Brain pericyte (primary cell): Measurements from ENCODE around the gene KLHL29.
A peak's percentile ranks its signal among the peaks of the same experiment; 100 is the strongest.

Experiments used
- DNase-seq: peaks from one replicate; pipeline ENCODE4 v3.0.0-alpha.2; 2012; ENCODE audit warnings: low read depth, low spot score

The KLHL29 gene

GRCh38 chr2:23549821-23550530, 165.0 kb downstream of the KLHL29 start:
- no peak for DNase-seq

DNA sequence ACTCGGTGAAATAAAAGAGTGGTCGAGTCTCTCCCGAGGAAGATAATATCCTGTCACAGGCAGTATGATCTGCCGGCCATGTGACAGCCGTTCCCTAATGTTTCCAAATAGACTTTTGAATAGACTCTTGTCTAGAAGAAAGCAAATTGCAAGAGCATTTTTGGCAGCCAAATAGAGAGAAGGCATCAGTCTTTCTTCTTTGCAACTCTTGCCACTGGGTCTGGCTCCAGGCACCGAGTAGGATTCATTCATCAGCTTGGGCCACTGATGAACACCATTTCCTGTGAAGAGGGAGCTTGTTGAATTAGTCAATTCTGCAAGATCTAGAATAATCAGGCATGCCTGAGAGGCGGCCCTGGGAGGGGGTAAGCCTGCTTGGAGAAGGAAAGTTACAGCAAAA, 165.6 kb downstream of the KLHL29 start:
- DNase-seq = no peak

- DNase-seq = no peak
Observed at GRCh38 chr2:23551875-23552274, 166.9 kb downstream of the KLHL29 start.

- no peak for DNase-seq
Observed at GRCh38 chr2:23553561-23553960, 168.6 kb downstream of the KLHL29 start.

- DNase-seq = no peak
Observed at GRCh38 chr2:23554054-23554697, 169.2 kb downstream of the KLHL29 start.

DNA sequence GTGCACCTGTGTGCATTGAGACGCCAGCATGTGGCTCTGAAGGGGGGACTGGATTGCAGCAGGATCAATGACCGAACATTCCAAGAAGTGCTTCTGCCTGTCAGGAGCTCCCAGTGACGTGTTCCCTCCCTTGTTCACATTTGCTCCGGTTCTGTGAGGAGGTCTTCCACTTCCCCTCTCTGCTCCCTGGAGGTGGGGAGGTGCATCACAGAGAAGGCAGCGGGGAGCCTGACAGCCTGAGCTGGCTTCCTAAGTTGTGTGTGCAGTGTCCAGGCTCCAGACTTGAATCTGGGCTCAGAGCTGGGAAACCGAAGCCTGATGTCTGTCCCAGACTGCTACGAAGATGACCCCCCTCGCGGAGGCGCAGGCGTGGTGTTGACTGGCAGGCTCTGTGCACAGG, 171.0 kb downstream of the KLHL29 start:
- DNase-seq = no peak

DNA sequence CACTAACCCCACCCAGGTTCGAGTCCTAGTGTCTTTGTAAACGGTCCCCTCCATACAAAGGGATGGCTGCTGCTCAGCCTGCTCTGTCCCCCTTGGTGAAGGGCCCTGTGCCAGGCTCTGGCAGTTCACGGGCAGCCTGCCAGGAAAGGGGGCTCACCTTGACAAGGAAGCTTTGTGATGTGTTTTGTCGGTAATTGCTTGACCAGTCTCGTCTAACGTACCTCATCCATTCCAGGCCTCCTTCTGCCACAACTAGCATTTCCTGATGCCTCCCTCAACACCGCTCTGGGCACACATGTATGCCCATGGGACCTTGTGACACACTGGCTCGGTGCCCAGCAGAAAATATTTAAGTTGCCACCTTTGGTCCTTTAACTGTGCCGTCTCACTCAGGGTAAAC, 171.9 kb downstream of the KLHL29 start:
- DNase-seq = no peak

GRCh38 chr2:23557455-23557854, 172.5 kb downstream of the KLHL29 start:
- DNase-seq = no peak

DNA sequence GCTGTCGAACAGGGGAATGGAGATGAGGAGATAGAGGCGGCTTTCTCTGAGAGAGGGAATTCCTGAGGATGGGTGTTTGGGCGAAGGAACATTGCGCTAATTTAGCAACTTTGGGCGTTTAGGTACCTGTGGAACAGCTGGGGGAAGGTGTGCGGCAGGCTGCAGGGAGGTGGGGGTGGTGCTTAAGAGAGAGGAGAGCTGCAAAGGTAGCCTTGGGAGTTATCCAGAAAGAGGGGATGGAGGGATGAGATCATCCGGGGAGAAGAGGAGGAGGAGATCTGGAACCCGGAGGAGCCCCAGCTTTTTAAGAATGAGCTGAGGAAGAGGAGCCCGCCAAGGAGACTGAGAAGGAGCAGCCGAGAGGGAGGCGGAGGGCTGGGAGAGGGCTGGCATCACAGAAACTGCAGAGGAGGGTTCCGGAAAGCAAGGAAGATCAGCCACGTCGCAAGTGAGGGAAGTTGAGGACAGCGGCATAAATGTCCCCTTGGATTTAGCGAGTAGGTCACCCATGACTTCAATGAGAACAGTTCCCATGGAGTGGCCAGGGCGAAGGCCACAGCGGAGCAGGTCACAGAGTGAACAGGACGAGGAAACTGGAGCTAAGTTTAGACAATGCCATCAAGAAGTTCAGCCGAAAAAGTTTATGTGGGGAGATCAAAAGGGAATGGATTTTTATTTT, 174.7 kb downstream of the KLHL29 start:
- no peak for DNase-seq

- no peak for DNase-seq
Observed at GRCh38 chr2:23561088-23561487, 176.1 kb downstream of the KLHL29 start.

- DNase-seq = no peak
Observed at GRCh38 chr2:23561544-23561943, 176.6 kb downstream of the KLHL29 start.

DNA sequence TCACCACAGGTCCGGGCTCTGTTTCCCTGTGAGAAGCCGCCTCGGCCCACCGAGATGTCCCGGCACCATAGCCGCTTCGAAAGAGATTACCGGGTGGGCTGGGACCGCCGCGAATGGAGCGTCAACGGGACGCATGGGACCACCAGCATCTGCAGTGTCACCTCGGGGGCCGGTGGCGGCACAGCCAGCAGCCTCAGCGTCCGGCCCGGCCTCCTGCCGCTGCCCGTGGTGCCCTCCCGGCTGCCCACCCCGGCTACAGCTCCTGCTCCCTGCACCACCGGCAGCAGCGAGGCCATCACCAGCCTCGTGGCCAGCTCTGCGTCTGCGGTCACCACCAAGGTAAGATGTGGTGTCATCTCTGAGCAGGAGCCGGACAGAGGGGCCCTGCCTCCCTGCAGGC, 177.2 kb downstream of the KLHL29 start:
- no peak for DNase-seq

- no peak for DNase-seq
Observed at GRCh38 chr2:23563151-23563550, 178.2 kb downstream of the KLHL29 start.

GRCh38 chr2:23563673-23564614, 179.0 kb downstream of the KLHL29 start:
- peak; percentile 76 for DNase-seq

- no peak for DNase-seq
Observed at GRCh38 chr2:23564615-23564960, 179.6 kb downstream of the KLHL29 start.

- no peak for DNase-seq
Observed at GRCh38 chr2:23565374-23565773, 180.4 kb downstream of the KLHL29 start.

DNA sequence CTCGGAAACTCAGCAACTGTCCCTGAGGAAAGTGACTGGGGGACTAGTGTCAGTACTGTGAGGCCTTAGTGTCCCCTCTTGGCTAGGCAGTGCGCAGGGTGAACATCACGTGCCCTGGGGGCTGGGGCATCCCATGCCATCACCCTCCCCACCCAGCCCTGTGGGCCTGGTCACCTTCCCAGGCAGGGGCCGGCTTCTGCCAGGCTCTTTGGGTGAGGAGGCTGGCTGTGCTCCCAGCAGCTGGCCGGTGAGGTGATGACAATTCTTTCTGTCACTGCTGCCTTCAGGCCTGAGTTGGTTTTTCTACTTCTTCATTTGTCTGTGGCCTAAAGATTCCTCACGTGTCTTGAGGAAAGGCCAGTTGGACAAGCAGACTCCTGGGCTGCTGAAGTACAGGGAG, 180.8 kb downstream of the KLHL29 start:
- no peak for DNase-seq

DNA sequence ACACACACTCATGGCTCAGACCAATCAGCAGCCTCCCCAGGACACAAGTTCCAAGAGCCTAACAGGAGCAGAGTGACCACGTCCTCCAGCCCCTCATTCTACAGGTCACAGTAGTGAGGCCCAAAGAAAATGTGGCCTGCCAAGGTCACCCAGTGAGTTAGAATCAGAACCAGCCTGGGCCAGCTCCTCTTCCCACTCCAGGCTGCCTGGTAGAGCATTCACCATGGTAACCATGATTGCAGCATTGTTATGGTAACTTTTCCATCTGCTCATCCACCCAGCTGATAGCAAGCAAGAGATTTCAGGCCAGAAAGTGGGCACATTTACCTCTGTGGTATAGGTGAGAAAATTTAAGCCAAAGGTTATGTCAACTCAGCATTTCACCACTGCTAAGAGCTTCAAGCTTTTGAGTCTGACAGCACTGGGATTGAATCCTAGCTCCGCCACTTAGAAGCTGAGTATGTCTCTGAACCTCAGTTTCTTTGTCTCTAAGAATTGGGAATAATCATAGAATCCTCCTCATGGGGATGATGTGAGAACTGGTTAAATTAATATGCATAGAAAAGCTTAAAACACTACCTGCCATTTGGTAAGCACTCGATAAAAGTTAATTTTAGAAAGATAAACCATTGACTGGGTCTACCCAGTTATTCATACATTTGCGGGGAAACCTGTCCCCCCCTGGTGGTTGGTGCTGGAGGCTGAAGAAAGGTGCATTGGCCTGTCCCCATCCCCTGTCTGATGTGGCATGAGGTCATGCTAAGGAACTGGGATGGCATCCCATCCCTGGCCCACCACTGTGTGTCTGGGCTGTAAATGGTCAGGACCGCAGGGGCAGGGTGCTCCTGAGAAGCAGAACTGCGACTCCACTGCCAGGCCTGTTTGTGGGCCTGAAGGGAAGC, 181.5 kb downstream of the KLHL29 start:
- DNase-seq = no peak

DNA sequence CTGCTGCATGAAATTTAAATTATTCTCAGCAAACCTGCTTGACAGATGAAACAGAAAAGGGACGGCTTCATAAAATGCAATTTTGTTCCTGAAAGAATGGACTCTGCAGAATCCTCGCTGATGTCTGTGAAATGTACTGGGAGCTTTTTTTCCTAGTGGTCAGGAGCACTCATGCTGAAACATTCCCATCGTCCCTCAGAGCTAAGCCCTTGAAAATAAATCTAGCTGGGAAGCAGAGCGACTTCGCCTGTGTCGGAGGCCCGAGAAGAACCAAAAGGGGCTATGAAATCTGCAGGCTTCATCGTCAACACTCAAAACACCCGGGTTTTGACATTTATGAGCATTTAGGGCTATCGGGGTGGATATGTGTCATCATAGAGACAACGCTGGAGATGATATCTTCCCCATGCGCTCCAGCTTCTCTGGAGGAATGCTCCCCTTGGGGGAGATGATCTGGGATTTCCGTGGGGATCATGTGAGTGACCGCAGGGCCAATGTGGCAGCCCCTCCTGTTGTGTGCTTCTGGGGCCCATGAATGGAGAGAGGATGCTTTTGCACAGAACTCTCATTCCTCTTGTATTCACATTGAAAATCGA, 182.3 kb downstream of the KLHL29 start:
- DNase-seq = no peak

- no peak for DNase-seq
Observed at GRCh38 chr2:23568211-23568610, 183.2 kb downstream of the KLHL29 start.
